Measurements from ENCODE around the gene GPRC5A.

GPRC5A gene

GRCh38 chr12:12909228-12909994 lies 18.0 kb downstream of the GPRC5A start:
- no peaks in the 10 kb centered on the region for H3K9me3 ChIP-seq (ENCODE audit: control extremely low read depth in 1 of 5, control insufficient read depth in 4 of 5, insufficient read depth in 2 of 5, low read depth in 1 of 5, low read length in 4 of 5)
- H3K36me3 ChIP-seq (ENCODE audit: control insufficient read depth in 4 of 4, insufficient read depth in 4 of 4, low read length in 3 of 4): no peaks in the 10 kb centered on the region
- H3K27me3 ChIP-seq (replicated peaks in 2 of 5; ENCODE audit: control insufficient read depth in 4 of 5, insufficient read depth in 5 of 5, low read length in 4 of 5): no peaks in the 10 kb centered on the region
- ChIA-PET CTCF (interaction anchor here (1.0 to 2.4 kb wide), 3 partner anchors 18 to 346 kb away, joined by 4 to 7 read pairs (median 5); partner anchors contain the start of gene GPRC5A), POLR2A (interaction anchor here (0.6 kb wide), 1 partner anchor 165 kb away, joined by 4 read pairs; no protein-coding TSS in a partner anchor)
- peak overlapping the region in 1 of 7 experiments; percentile 11 for H3K4me3 ChIP-seq (ENCODE audit: control insufficient read depth in 1 of 7, extremely low read depth in 1 of 7, insufficient read depth in 4 of 7, low read depth in 2 of 7, low read length in 6 of 7)
- WGBS (ENCODE audit: insufficient coverage): 12% methylated on average over 4 of the region's 4 CpGs
- DNase-seq: peak in 2 of 3 donors; percentile 63 to 72
- H3K4me1 ChIP-seq (ENCODE audit: control extremely low read depth in 1 of 4, control insufficient read depth in 4 of 4, insufficient read depth in 4 of 4, low read length in 3 of 4): peaks cover 7 to 43% (median 34%) of the 10 kb centered on the region in 4 experiments
- peak overlapping the region in 1 of 2 experiments; percentile 3 for H3K27ac ChIP-seq (ENCODE audit: insufficient read depth in 1 of 2, low read depth in 1 of 2, low read length in 2 of 2, poor library complexity in 1 of 2, severe bottlenecking in 2 of 2)

DNA sequence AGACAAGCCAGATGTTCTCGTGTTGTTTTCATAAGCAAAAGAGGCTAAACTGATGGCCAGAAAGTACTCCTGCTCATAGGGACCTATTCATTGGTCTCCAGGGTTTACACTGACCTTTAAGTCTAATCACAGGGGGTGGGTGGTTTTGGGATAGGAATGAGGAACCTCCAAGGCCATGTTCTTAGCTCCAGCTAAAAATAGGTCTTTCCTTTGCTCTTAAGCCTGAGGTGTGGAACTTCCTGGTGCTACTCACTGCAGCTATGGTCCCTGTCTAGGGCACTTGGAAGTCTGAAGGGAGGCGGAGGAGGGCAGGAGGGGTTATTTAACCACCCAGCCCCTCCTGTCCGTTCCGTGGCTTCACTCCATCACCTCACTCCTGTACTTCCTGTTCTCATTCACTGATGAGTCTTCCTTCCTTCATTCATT lies 18.6 kb downstream of the GPRC5A start:
- ChIA-PET CTCF (interaction anchor here (1.0 to 2.4 kb wide), 3 partner anchors 19 to 487 kb away, joined by 3 to 7 read pairs (median 5); partner anchors contain the start of gene GPRC5A), POLR2A (interaction anchor here (0.6 kb wide), 1 partner anchor 165 kb away, joined by 4 read pairs; no protein-coding TSS in a partner anchor)
- DNase-seq: peak in 2 of 3 donors; percentile 37 to 61
- Histone ChIP-seq H3K4me1 (ENCODE audit: control extremely low read depth in 1 of 4, control insufficient read depth in 4 of 4, insufficient read depth in 4 of 4, low read length in 3 of 4) (peaks cover 7 to 43% (median 34%) of the 10 kb centered on the region in 4 experiments), H3K27ac (ENCODE audit: insufficient read depth in 1 of 2, low read depth in 1 of 2, low read length in 2 of 2, poor library complexity in 1 of 2, severe bottlenecking in 2 of 2) (no peak overlapping the region), H3K27me3 (replicated peaks in 2 of 5; ENCODE audit: control insufficient read depth in 4 of 5, insufficient read depth in 5 of 5, low read length in 4 of 5) (no peaks in the 10 kb centered on the region), H3K9me3 (ENCODE audit: control extremely low read depth in 1 of 5, control insufficient read depth in 4 of 5, insufficient read depth in 2 of 5, low read depth in 1 of 5, low read length in 4 of 5) (no peaks in the 10 kb centered on the region), H3K4me3 (ENCODE audit: control insufficient read depth in 1 of 7, extremely low read depth in 1 of 7, insufficient read depth in 4 of 7, low read depth in 2 of 7, low read length in 6 of 7) (peak overlapping the region in 1 of 7 experiments; percentile 11), H3K36me3 (ENCODE audit: control insufficient read depth in 4 of 4, insufficient read depth in 4 of 4, low read length in 3 of 4) (no peaks in the 10 kb centered on the region)
- WGBS (ENCODE audit: insufficient coverage): 45% methylated on average over 4 of the region's 4 CpGs

- H3K9me3 ChIP-seq (ENCODE audit: control extremely low read depth in 1 of 5, control insufficient read depth in 4 of 5, insufficient read depth in 2 of 5, low read depth in 1 of 5, low read length in 4 of 5): no peaks in the 10 kb centered on the region
- no peak overlapping the region for H3K4me3 ChIP-seq (ENCODE audit: control insufficient read depth in 1 of 7, extremely low read depth in 1 of 7, insufficient read depth in 4 of 7, low read depth in 2 of 7, low read length in 6 of 7)
- H3K36me3 ChIP-seq (ENCODE audit: control insufficient read depth in 4 of 4, insufficient read depth in 4 of 4, low read length in 3 of 4): no peaks in the 10 kb centered on the region
- H3K27ac ChIP-seq (ENCODE audit: insufficient read depth in 1 of 2, low read depth in 1 of 2, low read length in 2 of 2, poor library complexity in 1 of 2, severe bottlenecking in 2 of 2): no peak overlapping the region
- ChIA-PET CTCF (interaction anchor here (0.9 to 10.1 kb wide), 3 partner anchors 20 to 300 kb away, joined by 4 to 174 read pairs (median 7); no protein-coding TSS in a partner anchor), POLR2A (no interaction called here)
- DNase-seq: no peak
- H3K27me3 ChIP-seq (replicated peaks in 2 of 5; ENCODE audit: control insufficient read depth in 4 of 5, insufficient read depth in 5 of 5, low read length in 4 of 5): no peaks in the 10 kb centered on the region
- 100% methylated on average over 4 of the region's 5 CpGs for WGBS (ENCODE audit: insufficient coverage)
- peaks cover 7 to 49% (median 43%) of the 10 kb centered on the region in 4 experiments for H3K4me1 ChIP-seq (ENCODE audit: control extremely low read depth in 1 of 4, control insufficient read depth in 4 of 4, insufficient read depth in 4 of 4, low read length in 3 of 4)
Observed at GRCh38 chr12:12912711-12913110, 21.3 kb downstream of the GPRC5A start.

DNA sequence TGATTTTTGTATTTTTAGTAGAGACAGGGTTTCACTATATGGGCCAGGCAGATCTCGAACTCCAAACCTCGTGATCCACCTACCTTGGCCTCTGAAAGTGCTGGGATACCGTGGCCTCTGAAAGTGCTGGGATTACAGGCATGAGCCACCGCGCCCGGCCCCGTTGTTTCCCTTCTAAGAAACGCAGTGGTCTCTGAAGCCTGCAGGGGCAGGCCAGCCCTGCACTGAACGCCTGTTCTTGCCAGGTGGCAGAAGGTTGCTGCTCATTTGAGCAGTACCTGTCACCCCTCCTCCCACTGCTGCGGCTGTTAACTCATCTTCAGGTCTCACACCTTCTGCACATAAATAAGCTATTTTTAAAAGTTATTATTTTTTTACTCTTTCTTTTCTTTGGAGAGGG lies 24.3 kb downstream of the GPRC5A start:
- Histone ChIP-seq H3K27ac (ENCODE audit: insufficient read depth in 1 of 2, low read depth in 1 of 2, low read length in 2 of 2, poor library complexity in 1 of 2, severe bottlenecking in 2 of 2) (no peak overlapping the region), H3K9me3 (ENCODE audit: control extremely low read depth in 1 of 5, control insufficient read depth in 4 of 5, insufficient read depth in 2 of 5, low read depth in 1 of 5, low read length in 4 of 5) (no peaks in the 10 kb centered on the region), H3K36me3 (ENCODE audit: control insufficient read depth in 4 of 4, insufficient read depth in 4 of 4, low read length in 3 of 4) (no peaks in the 10 kb centered on the region), H3K27me3 (replicated peaks in 2 of 5; ENCODE audit: control insufficient read depth in 4 of 5, insufficient read depth in 5 of 5, low read length in 4 of 5) (no peaks in the 10 kb centered on the region), H3K4me1 (ENCODE audit: control extremely low read depth in 1 of 4, control insufficient read depth in 4 of 4, insufficient read depth in 4 of 4, low read length in 3 of 4) (peaks cover 0 to 28% (median 25%) of the 10 kb centered on the region in 4 experiments), H3K4me3 (ENCODE audit: control insufficient read depth in 1 of 7, extremely low read depth in 1 of 7, insufficient read depth in 4 of 7, low read depth in 2 of 7, low read length in 6 of 7) (no peak overlapping the region)
- WGBS (ENCODE audit: insufficient coverage): 95% methylated on average over 9 of the region's 10 CpGs
- CTCF ChIA-PET: interaction anchor here (0.7 to 10.1 kb wide), 27 partner anchors 9 to 540 kb away, joined by 3 to 174 read pairs (median 4); partner anchors contain the start of genes FAM234B and GPRC5A
- POLR2A ChIA-PET: no interaction called here
- DNase-seq: no peak

- H3K27me3 ChIP-seq (replicated peaks in 2 of 5; ENCODE audit: control insufficient read depth in 4 of 5, insufficient read depth in 5 of 5, low read length in 4 of 5): no peaks in the 10 kb centered on the region
- peak; percentile 79 to 89 (median 87) for DNase-seq
- H3K4me3 ChIP-seq (ENCODE audit: control insufficient read depth in 1 of 7, extremely low read depth in 1 of 7, insufficient read depth in 4 of 7, low read depth in 2 of 7, low read length in 6 of 7): peak overlapping the region in 5 of 7 experiments; percentile 19 to 55 (median 46)
- POLR2A ChIA-PET: no interaction called here
- WGBS (ENCODE audit: insufficient coverage): 13% methylated on average over 18 of the region's 19 CpGs
- H3K9me3 ChIP-seq (ENCODE audit: control extremely low read depth in 1 of 5, control insufficient read depth in 4 of 5, insufficient read depth in 2 of 5, low read depth in 1 of 5, low read length in 4 of 5): no peaks in the 10 kb centered on the region
- H3K27ac ChIP-seq (ENCODE audit: insufficient read depth in 1 of 2, low read depth in 1 of 2, low read length in 2 of 2, poor library complexity in 1 of 2, severe bottlenecking in 2 of 2): no peak overlapping the region
- H3K36me3 ChIP-seq (ENCODE audit: control insufficient read depth in 4 of 4, insufficient read depth in 4 of 4, low read length in 3 of 4): no peaks in the 10 kb centered on the region
- CTCF ChIA-PET: interaction anchor here (0.7 to 10.1 kb wide), 33 partner anchors 9 to 355 kb away, joined by 3 to 174 read pairs (median 4); partner anchors contain the start of gene FAM234B
- peaks cover 0 to 26% (median 22%) of the 10 kb centered on the region in 4 experiments for H3K4me1 ChIP-seq (ENCODE audit: control extremely low read depth in 1 of 4, control insufficient read depth in 4 of 4, insufficient read depth in 4 of 4, low read length in 3 of 4)
Observed at GRCh38 chr12:12916135-12916944, 25.0 kb downstream of the GPRC5A start.

GRCh38 chr12:12917517-12917916 lies 26.2 kb downstream of the GPRC5A start:
- CTCF ChIA-PET: interaction anchor here (0.8 to 10.1 kb wide), 7 partner anchors 11 to 318 kb away, joined by 3 to 174 read pairs (median 6); no protein-coding TSS in a partner anchor
- POLR2A ChIA-PET: no interaction called here
- 100% methylated on average over 1 of the region's 2 CpGs for WGBS (ENCODE audit: insufficient coverage)

More at GRCh38 chr12:12917517-12917916, 26.2 kb downstream of the GPRC5A start:
- Histone ChIP-seq H3K4me3 (ENCODE audit: control insufficient read depth in 1 of 7, extremely low read depth in 1 of 7, insufficient read depth in 4 of 7, low read depth in 2 of 7, low read length in 6 of 7) (no peak overlapping the region), H3K4me1 (ENCODE audit: control extremely low read depth in 1 of 4, control insufficient read depth in 4 of 4, insufficient read depth in 4 of 4, low read length in 3 of 4) (peaks cover 0 to 18% (median 14%) of the 10 kb centered on the region in 4 experiments), H3K27me3 (replicated peaks in 2 of 5; ENCODE audit: control insufficient read depth in 4 of 5, insufficient read depth in 5 of 5, low read length in 4 of 5) (no peaks in the 10 kb centered on the region), H3K36me3 (ENCODE audit: control insufficient read depth in 4 of 4, insufficient read depth in 4 of 4, low read length in 3 of 4) (no peaks in the 10 kb centered on the region), H3K9me3 (ENCODE audit: control extremely low read depth in 1 of 5, control insufficient read depth in 4 of 5, insufficient read depth in 2 of 5, low read depth in 1 of 5, low read length in 4 of 5) (no peaks in the 10 kb centered on the region), H3K27ac (ENCODE audit: insufficient read depth in 1 of 2, low read depth in 1 of 2, low read length in 2 of 2, poor library complexity in 1 of 2, severe bottlenecking in 2 of 2) (no peak overlapping the region)
- DNase-seq: no peak
